Testis (tissue), 5 donors: ENCODE results near the gene TREML1. TPM values are rescaled to one million over a fixed set of nuclear protein-coding genes. Genes with fewer than 3 reads are reported as not detected.
A peak's percentile ranks its signal among the peaks of the same experiment; 100 is the strongest.

Experiments used
- DNase-seq: peaks from one replicate; pipeline ENCODE4 v3.0.0-alpha.2; 2019
- H3K27ac ChIP-seq, 2 donors: fragments of 200-600 bp; sonication (generic); one replicate each; pipeline ENCODE4 v1.5.1; 2019
- H3K27me3 ChIP-seq: fragments of 200-600 bp; sonication (generic); one replicate; pipeline ENCODE4 v1.5.1; 2019
- H3K36me3 ChIP-seq: fragments of 200-600 bp; sonication (generic); one replicate; pipeline ENCODE4 v1.5.1; 2017; ENCODE audit warnings: low read depth; ENCODE audit errors: missing control alignments
- H3K4me1 ChIP-seq: fragments of 200-600 bp; sonication (generic); one replicate; pipeline ENCODE4 v1.5.1; 2019
- H3K4me3 ChIP-seq, 2 donors: fragments of 200-600 bp; sonication (generic); one replicate each; pipeline ENCODE4 v1.5.1; 2017 to 2019
- H3K9me3 ChIP-seq: fragments of 200-600 bp; sonication (generic); one replicate; pipeline ENCODE4 v1.5.1; 2017
- POLR2A ChIP-seq: fragments of 450-650 bp; IDR thresholded peaks from one replicate; pipeline ENCODE4 v1.6.1; 2017; ENCODE audit warnings: antibody characterized with exemption, mild to moderate bottlenecking, moderate library complexity
- WGBS, 2 donors: methylation state at CpG; one replicate each; pipeline ENCODE4 v1.1.5; 2018; 5-methylcytosine and 5-hydroxymethylcytosine counted together
- intact Hi-C: fragments of 100-400 bp; cut with DNase I; formaldehyde crosslinking; loops from one replicate; pipeline ENCODE4 v1.15.1; 2023; ENCODE audit warnings: low total_unique reads
- long read RNA-seq, 2 donors: transcript quantifications; one replicate each; lab custom pipeline, GENCODE V29; 2026
- polyA plus RNA-seq: library from polyadenylated mRNA; stranded (reverse); fragments of 350-450 nt; fragmentation: Illumina TruSeq; extraction: RNeasy Lipid Tissue Mini Kit (QIAGEN cat#74804); gene quantifications from one replicate; pipeline ENCODE4 v1.2.3, GENCODE V29; 2014; ENCODE audit warnings: low read depth, low replicate concordance; ENCODE audit not compliant: insufficient read depth
- total RNA-seq, 2 donors: library from RNA; depleted of rRNA; stranded (reverse); fragments of >200 nt; gene quantifications; one replicate each; pipeline ENCODE4 v1.2.3, GENCODE V29; 2016
- TF ChIP-seq, protein P1 (sequence below), 3 experiments: fragments of 450-650 bp in 2 of 3; fragments of 200-600 bp in 1 of 3; sonication (generic) in 1 of 3; IDR thresholded peaks; one replicate each; pipeline ENCODE4 v1.5.1; 2016 to 2019; ENCODE audit warnings: antibody characterized with exemption in 3 of 3, mild to moderate bottlenecking in 2 of 3, moderate library complexity in 1 of 3

Gene TREML1, protein sequence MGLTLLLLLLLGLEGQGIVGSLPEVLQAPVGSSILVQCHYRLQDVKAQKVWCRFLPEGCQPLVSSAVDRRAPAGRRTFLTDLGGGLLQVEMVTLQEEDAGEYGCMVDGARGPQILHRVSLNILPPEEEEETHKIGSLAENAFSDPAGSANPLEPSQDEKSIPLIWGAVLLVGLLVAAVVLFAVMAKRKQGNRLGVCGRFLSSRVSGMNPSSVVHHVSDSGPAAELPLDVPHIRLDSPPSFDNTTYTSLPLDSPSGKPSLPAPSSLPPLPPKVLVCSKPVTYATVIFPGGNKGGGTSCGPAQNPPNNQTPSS
- total RNA-seq (not detected), polyA plus RNA-seq (not detected)
- long read RNA-seq, donor 1: 0 reads
- long read RNA-seq, donor 2: 0 reads

- TF ChIP-seq, protein P1, sequence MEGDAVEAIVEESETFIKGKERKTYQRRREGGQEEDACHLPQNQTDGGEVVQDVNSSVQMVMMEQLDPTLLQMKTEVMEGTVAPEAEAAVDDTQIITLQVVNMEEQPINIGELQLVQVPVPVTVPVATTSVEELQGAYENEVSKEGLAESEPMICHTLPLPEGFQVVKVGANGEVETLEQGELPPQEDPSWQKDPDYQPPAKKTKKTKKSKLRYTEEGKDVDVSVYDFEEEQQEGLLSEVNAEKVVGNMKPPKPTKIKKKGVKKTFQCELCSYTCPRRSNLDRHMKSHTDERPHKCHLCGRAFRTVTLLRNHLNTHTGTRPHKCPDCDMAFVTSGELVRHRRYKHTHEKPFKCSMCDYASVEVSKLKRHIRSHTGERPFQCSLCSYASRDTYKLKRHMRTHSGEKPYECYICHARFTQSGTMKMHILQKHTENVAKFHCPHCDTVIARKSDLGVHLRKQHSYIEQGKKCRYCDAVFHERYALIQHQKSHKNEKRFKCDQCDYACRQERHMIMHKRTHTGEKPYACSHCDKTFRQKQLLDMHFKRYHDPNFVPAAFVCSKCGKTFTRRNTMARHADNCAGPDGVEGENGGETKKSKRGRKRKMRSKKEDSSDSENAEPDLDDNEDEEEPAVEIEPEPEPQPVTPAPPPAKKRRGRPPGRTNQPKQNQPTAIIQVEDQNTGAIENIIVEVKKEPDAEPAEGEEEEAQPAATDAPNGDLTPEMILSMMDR (IDR thresholded peaks at IDR 0.05): no peak
- TF ChIP-seq POLR2A: no peak
- intact Hi-C loops: no loop called here
- no peaks in the 10 kb centered on the region for H3K27me3 ChIP-seq
- H3K27ac ChIP-seq: no peak within 1 kb of the TSS
- H3K36me3 ChIP-seq: no peaks in the 10 kb centered on the region
- no peak for DNase-seq
- WGBS, 2 donors: 81 to 90% methylated on average over 4 of the region's 5 CpGs
- H3K9me3 ChIP-seq: no peaks in the 10 kb centered on the region
- no peaks in the 10 kb centered on the region for H3K4me1 ChIP-seq
- no peak within 1 kb of the TSS for H3K4me3 ChIP-seq
Observed at GRCh38 chr6:41153992-41154625, at the start of gene TREML1. Gene TREML1, minus strand, starts transcription at chr6:41154347. Its CDS starts 59 bp downstream, at chr6:41154288.

- H3K27me3 ChIP-seq: no peaks in the 10 kb centered on the region
- intact Hi-C loops: no loop called here
- TF ChIP-seq, protein P1 (IDR thresholded peaks at IDR 0.05): no peak
- no peak for TF ChIP-seq POLR2A
- 71 to 74% methylated on average over 8 of the region's 8 CpGs for WGBS, 2 donors
- H3K4me3 ChIP-seq: no peak overlapping the region
- H3K36me3 ChIP-seq: no peaks in the 10 kb centered on the region
- H3K27ac ChIP-seq: no peak overlapping the region
- H3K9me3 ChIP-seq: no peaks in the 10 kb centered on the region
- no peaks in the 10 kb centered on the region for H3K4me1 ChIP-seq
- no peak for DNase-seq
Observed at GRCh38 chr6:41201764-41202173, 47.6 kb upstream of the TREML1 start.

- Histone ChIP-seq H3K4me3 (no peak within 1 kb of the TSS), H3K4me1 (no peaks in the 10 kb centered on the region), H3K9me3 (no peaks in the 10 kb centered on the region), H3K27ac (no peak within 1 kb of the TSS), H3K36me3 (no peaks in the 10 kb centered on the region), H3K27me3 (no peaks in the 10 kb centered on the region)
- WGBS, 2 donors: 65 to 81% methylated on average over 7 to 12 of the region's 12 CpGs
- DNase-seq: no peak
- intact Hi-C loops: no loop called here
- TF ChIP-seq, protein P1 (IDR thresholded peaks at IDR 0.05): no peak
- TF ChIP-seq POLR2A: no peak
Observed at GRCh38 chr6:41200901-41201763, 47.0 kb upstream of the TREML1 start, which contains the start of gene TREML2. Gene TREML2, minus strand, starts transcription at chr6:41201149. Its CDS starts 141 bp downstream, at chr6:41201008.

DNA sequence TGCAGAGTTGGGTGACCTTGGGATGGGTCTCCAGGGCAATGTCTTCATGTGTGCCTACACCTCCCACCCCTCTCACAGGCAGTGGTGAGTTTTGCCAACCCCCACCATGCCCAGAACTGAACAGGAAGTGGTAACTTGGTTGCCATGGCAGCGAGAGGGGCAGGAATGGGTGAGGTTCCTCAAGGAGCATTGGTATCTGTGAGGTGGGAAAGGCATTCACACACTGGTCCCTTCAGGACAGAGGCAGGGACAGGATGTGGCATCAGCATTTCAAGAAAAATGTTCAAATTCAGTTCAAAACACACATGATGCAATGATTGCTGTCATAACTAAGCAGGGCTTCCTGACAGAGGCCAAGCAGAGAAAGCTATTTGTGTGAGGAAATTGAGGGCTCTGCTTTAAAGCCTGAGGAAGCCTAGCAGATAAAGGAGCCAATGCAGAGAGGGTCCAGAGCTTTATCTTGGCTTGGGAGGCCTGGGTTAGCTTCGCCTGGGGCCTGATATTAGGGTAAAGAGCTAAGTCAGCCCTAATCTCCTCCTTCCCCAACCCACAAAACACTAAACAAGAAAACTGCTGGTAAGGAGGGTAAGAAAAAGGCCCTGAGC is 46.3 kb upstream of the TREML1 start:
- WGBS, 2 donors: 86 to 94% methylated on average over 1 to 2 of the region's 2 CpGs

More for the DNA sequence above, 46.3 kb upstream of the TREML1 start:
- Histone ChIP-seq H3K4me3 (no peak overlapping the region), H3K4me1 (no peaks in the 10 kb centered on the region), H3K27me3 (no peaks in the 10 kb centered on the region), H3K27ac (no peak overlapping the region), H3K36me3 (no peaks in the 10 kb centered on the region), H3K9me3 (no peaks in the 10 kb centered on the region)
- no peak for TF ChIP-seq POLR2A
- TF ChIP-seq, protein P1 (IDR thresholded peaks at IDR 0.05): no peak
- intact Hi-C loops: no loop called here
- peak; percentile 33 for DNase-seq
